NCI-H128 (cell line): ENCODE results near the gene GPC6.

Source experiments
- DNase-seq: peaks from one replicate; lab custom pipeline; 2025; ENCODE audit not compliant: unreplicated experiment; lab: John Stamatoyannopoulos, UW

Gene GPC6

GRCh38 chr13:93230261-93230855 is 3.8 kb downstream of the GPC6 start:
- DNase-seq: no peak

- no peak for DNase-seq
Observed at GRCh38 chr13:93231867-93232266, 5.3 kb downstream of the GPC6 start.

GRCh38 chr13:93233997-93234416 is 7.4 kb downstream of the GPC6 start:
- DNase-seq: no peak

GRCh38 chr13:93234459-93234858 is 7.9 kb downstream of the GPC6 start:
- DNase-seq: no peak

GRCh38 chr13:93235258-93236015 is 8.8 kb downstream of the GPC6 start:
- DNase-seq: no peak

- no peak for DNase-seq
Observed at GRCh38 chr13:93238711-93239110, 12.1 kb downstream of the GPC6 start.

- DNase-seq: no peak
Observed at GRCh38 chr13:93243375-93244063, 16.9 kb downstream of the GPC6 start.

GRCh38 chr13:93244141-93244917 is 17.7 kb downstream of the GPC6 start:
- DNase-seq: no peak

- no peak for DNase-seq
Observed at GRCh38 chr13:93244918-93245280, 18.3 kb downstream of the GPC6 start.

- DNase-seq: no peak
Observed at GRCh38 chr13:93246069-93246468, 19.5 kb downstream of the GPC6 start.

GRCh38 chr13:93248627-93249047 is 22.0 kb downstream of the GPC6 start:
- DNase-seq: peak; percentile 83

GRCh38 chr13:93249364-93250306 is 23.0 kb downstream of the GPC6 start:
- no peak for DNase-seq

GRCh38 chr13:93254775-93255174 is 28.2 kb downstream of the GPC6 start:
- DNase-seq: no peak

- no peak for DNase-seq
Observed at GRCh38 chr13:93256998-93257397, 30.4 kb downstream of the GPC6 start.

GRCh38 chr13:93259527-93260080 is 33.0 kb downstream of the GPC6 start:
- no peak for DNase-seq

- DNase-seq: no peak
Observed at GRCh38 chr13:93260591-93260990, 34.0 kb downstream of the GPC6 start.

- DNase-seq: no peak
Observed at GRCh38 chr13:93262729-93263345, 36.2 kb downstream of the GPC6 start.

- DNase-seq: no peak
Observed at GRCh38 chr13:93264876-93265275, 38.3 kb downstream of the GPC6 start.

GRCh38 chr13:93265800-93266199 is 39.2 kb downstream of the GPC6 start:
- DNase-seq: no peak

- no peak for DNase-seq
Observed at GRCh38 chr13:93266681-93267080, 40.1 kb downstream of the GPC6 start.
